HG03045 (cell line): ENCODE measurements around the gene PRKG1.
"Not testable (repeated sequence)": the region's sequence is repeated elsewhere in the genome, so short reads cannot be mapped to it uniquely, and the experiment has no call there.

Experiments
- ATAC-seq: cut with Tn5 transposase; IDR thresholded peaks from one replicate; pipeline ENCODE4 v1.9.1; 2021; ENCODE audit warnings: mild to moderate bottlenecking, moderate library complexity; ENCODE audit not compliant: unreplicated experiment

Gene PRKG1

GRCh38 chr10:51260376-51260775, 186.1 kb downstream of the PRKG1 start:
- no peak for ATAC-seq

- no peak for ATAC-seq
Observed at GRCh38 chr10:51266496-51266895, 192.2 kb downstream of the PRKG1 start.

GRCh38 chr10:51267980-51268570, 193.8 kb downstream of the PRKG1 start:
- ATAC-seq: not testable (repeated sequence)

GRCh38 chr10:51269821-51270220, 195.5 kb downstream of the PRKG1 start:
- no peak for ATAC-seq

GRCh38 chr10:51270936-51271530, 196.7 kb downstream of the PRKG1 start:
- no peak for ATAC-seq

- ATAC-seq: not testable (repeated sequence)
Observed at GRCh38 chr10:51272099-51272498, 197.8 kb downstream of the PRKG1 start.

- ATAC-seq: no peak
Observed at GRCh38 chr10:51272555-51272954, 198.3 kb downstream of the PRKG1 start.

GRCh38 chr10:51273574-51273973, 199.3 kb downstream of the PRKG1 start:
- no peak for ATAC-seq

- not testable (repeated sequence) for ATAC-seq
Observed at GRCh38 chr10:51276097-51276496, 201.8 kb downstream of the PRKG1 start.

GRCh38 chr10:51281387-51281786, 207.1 kb downstream of the PRKG1 start:
- not testable (repeated sequence) for ATAC-seq

- no peak for ATAC-seq
Observed at GRCh38 chr10:51285601-51286000, 211.3 kb downstream of the PRKG1 start.

GRCh38 chr10:51288511-51288910, 214.2 kb downstream of the PRKG1 start:
- no peak for ATAC-seq

GRCh38 chr10:51289519-51289918, 215.2 kb downstream of the PRKG1 start:
- no peak for ATAC-seq

- no peak for ATAC-seq
Observed at GRCh38 chr10:51291961-51292360, 217.7 kb downstream of the PRKG1 start.

GRCh38 chr10:51297438-51297837, 223.2 kb downstream of the PRKG1 start:
- no peak for ATAC-seq

GRCh38 chr10:51300617-51301304, 226.5 kb downstream of the PRKG1 start:
- no peak for ATAC-seq

GRCh38 chr10:51301644-51302043, 227.4 kb downstream of the PRKG1 start:
- no peak for ATAC-seq

GRCh38 chr10:51302316-51302715, 228.0 kb downstream of the PRKG1 start:
- no peak for ATAC-seq

- ATAC-seq: no peak
Observed at GRCh38 chr10:51308116-51308515, 233.8 kb downstream of the PRKG1 start.

- no peak for ATAC-seq
Observed at GRCh38 chr10:51311228-51311627, 236.9 kb downstream of the PRKG1 start.

- ATAC-seq: no peak
Observed at GRCh38 chr10:51312817-51313216, 238.5 kb downstream of the PRKG1 start.

- no peak for ATAC-seq
Observed at GRCh38 chr10:51313251-51313650, 239.0 kb downstream of the PRKG1 start.
